ENCODE results near the gene STRIT1.
"Not testable (repeated sequence)": the region's sequence is repeated elsewhere in the genome, so short reads cannot be mapped to it uniquely, and the experiment has no call there.

Gene STRIT1

GRCh38 chr3:155262855-155263254 lies 30.6 kb downstream of the STRIT1 start:
- DNase-seq, result not testable (repeated sequence)

DNA sequence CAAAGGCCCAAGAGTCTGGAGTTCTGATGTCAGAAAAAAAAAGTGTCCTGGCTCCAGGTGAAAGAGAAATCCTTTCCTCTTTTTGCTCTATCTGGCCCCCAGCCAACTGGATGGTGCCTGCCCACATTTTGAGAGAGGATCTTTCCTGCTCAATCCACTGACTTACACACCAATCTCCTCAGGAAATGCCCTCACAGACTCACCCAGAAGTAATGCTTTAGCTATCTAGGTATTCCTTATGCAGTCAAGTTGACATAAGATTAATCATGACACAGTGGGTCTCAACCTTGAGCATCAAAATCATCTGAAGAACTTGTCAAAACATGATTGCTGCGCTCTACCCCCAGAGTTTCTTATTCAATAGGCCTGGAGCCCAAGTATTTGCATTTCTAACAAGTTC lies 31.2 kb downstream of the STRIT1 start:
- DNase-seq, result no peak

DNA sequence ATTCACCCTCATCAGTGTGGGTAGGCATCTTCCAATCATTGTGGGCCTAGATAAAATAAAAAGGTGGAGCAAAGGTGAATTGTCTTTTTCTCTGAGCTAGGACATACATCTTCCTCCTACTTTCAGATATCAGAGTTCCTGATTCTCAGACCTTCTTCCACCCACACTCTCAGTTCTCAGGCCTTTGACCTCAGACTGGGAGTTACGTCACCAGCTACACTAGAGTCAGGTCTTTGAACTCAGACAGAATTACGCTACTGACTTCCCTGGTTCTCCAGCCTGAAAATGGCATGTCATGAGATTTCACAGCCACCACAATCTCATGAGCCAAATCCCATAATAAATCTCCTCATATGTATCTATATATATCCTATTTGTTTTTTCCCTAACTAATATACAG lies 39.0 kb downstream of the STRIT1 start:
- DNase-seq, result no peak

- DNase-seq, result peak; percentile 87
Measured at GRCh38 chr3:155252535-155252934, 40.9 kb downstream of the STRIT1 start.

DNA sequence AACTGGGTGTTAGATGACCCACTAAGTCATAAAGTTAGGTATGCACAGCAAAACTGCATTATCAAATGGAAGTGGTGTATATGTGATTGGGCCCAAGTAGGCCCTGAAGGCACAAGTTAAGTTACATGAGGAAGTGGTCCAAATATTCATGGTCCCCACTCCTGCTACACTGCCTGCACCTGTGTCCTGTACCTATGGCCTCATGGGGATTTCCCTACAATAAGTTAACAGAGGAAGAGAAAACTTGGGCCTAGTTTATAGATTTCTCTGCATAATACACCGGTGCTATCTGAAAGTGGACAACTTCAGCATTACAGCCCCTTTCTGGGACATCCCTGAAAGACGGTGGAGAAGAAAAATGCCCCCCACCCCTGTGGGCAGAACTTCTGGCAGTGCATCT lies 41.5 kb downstream of the STRIT1 start:
- DNase-seq, result no peak

DNA sequence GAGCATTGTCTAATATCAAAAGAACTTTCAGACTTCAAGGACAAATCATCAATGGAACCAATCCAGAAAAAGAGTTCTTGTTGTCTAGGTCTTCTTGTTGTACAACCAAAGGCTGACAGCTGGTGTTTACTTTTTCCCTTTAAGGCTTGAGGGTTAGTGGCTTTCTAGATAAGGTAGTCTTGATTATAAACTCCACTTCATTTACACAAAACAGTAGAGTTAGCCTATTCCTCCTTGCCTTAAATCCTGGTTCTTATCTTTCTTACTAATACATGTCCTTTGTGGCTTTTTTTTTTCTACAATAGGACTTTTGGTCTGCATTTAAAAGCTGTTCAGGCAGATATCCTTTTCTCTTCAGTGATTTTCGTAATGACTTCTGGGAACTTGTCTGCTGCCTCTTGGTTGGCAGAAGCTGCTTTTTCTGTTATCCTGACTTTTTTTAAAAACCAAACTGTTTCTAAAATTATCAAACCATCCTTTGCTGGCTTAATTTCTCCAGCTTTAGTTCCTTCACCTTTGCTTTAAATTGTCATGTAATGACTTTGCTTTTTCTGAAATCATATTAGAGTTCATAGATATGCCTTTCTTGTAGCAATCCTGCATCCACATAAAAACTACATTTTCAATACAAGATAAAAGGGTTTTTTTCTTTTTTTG lies 44.8 kb downstream of the STRIT1 start:
- no peak for DNase-seq

DNA sequence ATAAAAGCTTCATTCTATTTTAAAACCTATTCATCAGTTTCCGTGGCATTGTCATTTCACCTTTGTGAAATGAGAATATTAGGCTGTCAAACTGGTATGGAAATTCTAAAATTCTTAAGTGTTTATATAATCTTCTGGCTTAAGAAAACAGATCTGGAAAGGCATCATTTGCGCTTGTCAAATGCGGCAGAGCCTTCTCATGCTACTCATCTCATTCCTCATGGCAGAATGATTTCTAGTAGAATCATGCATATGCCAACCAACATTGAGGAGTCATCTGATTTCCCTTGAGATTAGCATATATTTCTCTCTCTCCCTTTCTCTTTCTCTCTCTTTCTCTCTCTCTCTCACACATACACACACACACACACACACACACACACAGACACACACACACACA lies 48.8 kb downstream of the STRIT1 start:
- no peak for DNase-seq

DNA sequence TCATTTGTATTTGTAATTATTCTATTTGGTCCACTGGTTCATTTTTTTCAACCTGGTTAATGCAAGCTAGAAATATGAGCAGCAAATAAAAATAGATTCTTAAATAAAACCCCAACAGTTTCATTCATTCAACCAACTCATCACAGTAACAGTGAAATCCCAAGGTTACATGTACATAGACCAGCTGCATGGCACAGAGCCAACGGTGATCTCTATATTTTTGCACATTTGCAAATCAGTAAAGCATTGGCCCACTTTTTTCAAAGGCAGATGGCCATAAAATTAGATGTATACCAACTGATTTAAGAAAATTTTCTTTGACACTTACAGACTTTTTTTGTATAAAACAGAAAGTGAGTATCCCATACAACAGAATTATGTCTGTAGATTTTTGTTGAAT lies 49.3 kb downstream of the STRIT1 start:
- DNase-seq, result peak; percentile 22

DNA sequence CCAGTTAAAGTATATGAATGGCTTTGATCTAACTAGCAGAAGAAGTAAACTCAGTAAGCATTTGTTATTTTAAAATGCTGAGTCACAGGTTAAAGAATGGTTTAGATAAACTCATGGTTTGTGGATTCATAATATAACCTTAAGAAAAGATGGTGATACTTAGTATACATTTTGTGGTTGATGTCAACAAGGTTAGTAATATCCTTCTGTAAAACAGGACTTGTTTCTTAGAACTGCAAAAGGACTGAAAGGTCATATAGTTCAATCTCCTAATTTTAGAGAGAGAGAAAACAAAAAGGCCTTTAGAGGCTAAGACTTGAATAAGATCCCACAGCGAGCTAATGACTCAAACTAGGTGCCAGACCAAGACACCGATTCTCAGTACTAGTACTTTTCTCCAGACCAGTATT lies 50.0 kb downstream of the STRIT1 start:
- DNase-seq, result peak; percentile 31

GRCh38 chr3:155242342-155242741 lies 51.1 kb downstream of the STRIT1 start:
- DNase-seq, result peak; percentile 66

DNA sequence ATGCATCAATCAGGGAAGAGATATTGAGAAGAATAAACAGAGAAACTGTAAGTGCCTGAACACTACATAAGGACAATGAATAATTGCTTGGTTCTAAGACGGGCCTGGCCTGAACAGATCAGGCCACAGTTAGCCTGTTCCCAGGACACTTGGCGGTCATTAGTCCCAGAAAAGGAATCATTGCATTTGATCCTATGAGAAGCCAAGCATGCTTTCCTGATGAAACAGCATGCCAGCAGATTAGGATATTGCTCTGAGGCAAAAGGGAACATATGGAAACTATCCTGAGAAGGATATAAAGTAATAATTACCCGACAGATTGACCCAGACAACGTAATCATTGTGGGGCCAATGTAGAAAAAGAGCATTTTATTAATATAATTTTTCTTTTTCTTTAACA lies 51.9 kb downstream of the STRIT1 start:
- DNase-seq, result peak; percentile 91
